C4-2B (cell line): ENCODE measurements around the gene MON2.
A peak's percentile ranks its signal among the peaks of the same experiment; 100 is the strongest.

Source experiments
- H3K27ac ChIP-seq: fragments of 450-650 bp; 2 replicates; pipeline ENCODE4 v1.5.1; 2017
- ZFX ChIP-seq: fragments of 450-650 bp; IDR thresholded peaks from 2 replicates; pipeline ENCODE4 v1.6.1; 2017
- TF ChIP-seq, protein P1 (sequence below): fragments of 450-650 bp; conservative IDR thresholded peaks from 2 replicates; pipeline ENCODE4 v1.5.1; 2017; ENCODE audit warnings: mild to moderate bottlenecking

The MON2 gene

GRCh38 chr12:62520361-62520760, 53.7 kb downstream of the MON2 start:
- no peak overlapping the region; the same call in 1 of the 2 replicates for H3K27ac ChIP-seq

DNA sequence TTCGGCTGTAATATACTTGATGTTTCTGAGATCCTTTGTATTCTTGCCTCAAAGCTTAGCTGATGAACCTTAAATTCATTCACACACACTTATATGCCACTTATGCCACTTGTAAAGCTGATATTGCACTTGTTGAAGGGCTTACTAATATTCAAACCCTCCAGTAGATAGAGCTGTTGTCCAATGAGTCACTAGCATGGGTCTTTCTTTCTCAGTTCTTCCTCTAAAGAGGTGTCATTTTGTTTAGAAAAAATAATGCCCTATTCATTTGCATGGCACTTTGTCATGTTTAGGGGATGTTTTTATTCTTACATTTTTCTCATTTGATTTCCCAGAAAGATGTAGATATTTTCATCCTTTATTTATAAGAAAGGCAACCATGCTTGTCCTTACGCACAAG, 56.4 kb downstream of the MON2 start:
- no peak overlapping the region for H3K27ac ChIP-seq
- TF ChIP-seq, protein P1, sequence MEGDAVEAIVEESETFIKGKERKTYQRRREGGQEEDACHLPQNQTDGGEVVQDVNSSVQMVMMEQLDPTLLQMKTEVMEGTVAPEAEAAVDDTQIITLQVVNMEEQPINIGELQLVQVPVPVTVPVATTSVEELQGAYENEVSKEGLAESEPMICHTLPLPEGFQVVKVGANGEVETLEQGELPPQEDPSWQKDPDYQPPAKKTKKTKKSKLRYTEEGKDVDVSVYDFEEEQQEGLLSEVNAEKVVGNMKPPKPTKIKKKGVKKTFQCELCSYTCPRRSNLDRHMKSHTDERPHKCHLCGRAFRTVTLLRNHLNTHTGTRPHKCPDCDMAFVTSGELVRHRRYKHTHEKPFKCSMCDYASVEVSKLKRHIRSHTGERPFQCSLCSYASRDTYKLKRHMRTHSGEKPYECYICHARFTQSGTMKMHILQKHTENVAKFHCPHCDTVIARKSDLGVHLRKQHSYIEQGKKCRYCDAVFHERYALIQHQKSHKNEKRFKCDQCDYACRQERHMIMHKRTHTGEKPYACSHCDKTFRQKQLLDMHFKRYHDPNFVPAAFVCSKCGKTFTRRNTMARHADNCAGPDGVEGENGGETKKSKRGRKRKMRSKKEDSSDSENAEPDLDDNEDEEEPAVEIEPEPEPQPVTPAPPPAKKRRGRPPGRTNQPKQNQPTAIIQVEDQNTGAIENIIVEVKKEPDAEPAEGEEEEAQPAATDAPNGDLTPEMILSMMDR = 0 out of 2 replicates have a peak, but pooled peaks have one; percentile 5
- no peak for TF ChIP-seq ZFX

More at GRCh38 chr12:62520361-62520760, 53.7 kb downstream of the MON2 start:
- TF ChIP-seq, protein P1 = no peak
- TF ChIP-seq ZFX = no peak

- no peak overlapping the region for H3K27ac ChIP-seq
- TF ChIP-seq, protein P1 = no peak
Observed at GRCh38 chr12:62523619-62524018, 57.0 kb downstream of the MON2 start.

DNA sequence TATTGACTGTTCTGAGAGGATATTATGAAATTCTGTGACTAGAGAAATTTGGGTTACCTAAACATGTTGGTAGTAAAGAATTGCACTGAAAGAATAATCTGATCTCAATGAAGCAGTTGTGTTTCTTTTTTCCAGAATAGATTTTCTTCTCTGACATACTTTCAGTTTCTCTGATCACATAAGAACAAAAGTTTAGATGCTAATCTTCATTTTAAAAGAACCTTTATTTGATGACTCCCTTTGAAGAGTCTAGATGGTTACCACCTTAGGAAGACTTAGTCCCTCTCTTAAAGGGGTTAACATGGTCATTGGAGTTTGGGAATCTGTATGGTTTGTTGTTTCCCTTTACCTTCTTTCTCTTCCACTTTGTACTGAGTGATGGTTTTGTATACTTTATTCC, 58.6 kb downstream of the MON2 start:
- H3K27ac ChIP-seq = no peak overlapping the region
- no peak for TF ChIP-seq ZFX
- TF ChIP-seq, protein P1 = no peak; the same call in 1 of the 2 replicates

DNA sequence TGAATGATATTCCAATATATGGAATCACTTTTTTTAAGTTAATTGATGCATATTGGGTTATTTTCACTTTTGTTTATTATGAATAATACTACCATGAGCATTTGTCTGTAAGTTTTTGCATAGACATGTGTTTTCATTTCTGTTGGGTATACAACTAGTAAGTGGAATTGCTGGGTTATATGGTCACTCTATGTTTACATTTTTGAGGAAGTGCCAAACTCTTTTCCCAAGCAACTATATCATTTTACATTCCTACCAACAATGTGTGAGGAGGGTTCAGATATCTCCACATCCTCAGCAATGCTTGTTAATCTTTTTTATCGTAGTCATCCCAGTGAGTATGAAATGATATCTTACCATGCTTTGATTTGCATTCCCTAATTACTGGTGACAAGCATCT, 64.0 kb downstream of the MON2 start:
- no peak for TF ChIP-seq ZFX
- TF ChIP-seq, protein P1 = no peak
- H3K27ac ChIP-seq = no peak overlapping the region

DNA sequence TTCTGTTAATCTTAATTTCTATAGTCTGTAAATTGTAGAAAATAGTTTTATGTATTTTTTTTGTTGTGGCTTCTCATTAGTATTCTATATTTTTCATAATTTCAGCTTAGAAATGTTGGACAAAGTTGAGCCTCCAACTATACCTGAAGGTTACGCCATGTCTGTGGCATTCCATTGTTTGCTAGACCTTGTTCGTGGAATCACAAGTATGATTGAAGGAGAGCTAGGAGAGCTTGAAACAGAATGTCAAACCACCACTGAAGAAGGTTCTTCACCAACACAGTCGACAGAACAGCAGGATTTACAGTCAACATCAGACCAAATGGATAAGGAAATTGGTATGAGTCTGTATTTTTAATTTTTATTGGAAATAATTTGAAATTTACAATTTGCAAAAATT, 65.7 kb downstream of the MON2 start:
- no peak overlapping the region for H3K27ac ChIP-seq
- TF ChIP-seq, protein P1 = no peak
- TF ChIP-seq ZFX = no peak

GRCh38 chr12:62533087-62533754, 66.6 kb downstream of the MON2 start:
- TF ChIP-seq, protein P1 = no peak
- no peak for TF ChIP-seq ZFX
- H3K27ac ChIP-seq = no peak overlapping the region; the same call in 1 of the 2 replicates
